Karpas-422 (cell line): ENCODE results near the gene ADH7. TPM values are rescaled to one million over a fixed set of nuclear protein-coding genes. Genes with fewer than 3 reads are reported as not detected.

Experiments
- DNase-seq: peaks from one replicate; pipeline ENCODE4 v3.0.0-alpha.2; 2015
- H2AFZ ChIP-seq: fragments of 200-600 bp; sonication (generic); 2 replicates; pipeline ENCODE4 v1.6.1; 2014; ENCODE audit warnings: antibody characterized with exemption, low read length, mixed read lengths
- H3K27ac ChIP-seq: fragments of 200-600 bp; sonication (generic); 2 replicates; pipeline ENCODE4 v1.5.1; 2014; ENCODE audit warnings: mild to moderate bottlenecking, low read length, moderate library complexity
- H3K27me3 ChIP-seq: fragments of 200-600 bp; sonication (generic); 2 replicates; pipeline ENCODE4 v1.6.1; 2014; ENCODE audit warnings: low read length, mixed read lengths
- H3K36me3 ChIP-seq: fragments of 200-600 bp; sonication (generic); 2 replicates; pipeline ENCODE4 v1.6.1; 2014; ENCODE audit warnings: low read length, mixed read lengths; ENCODE audit not compliant: insufficient read depth
- H3K4me1 ChIP-seq: fragments of 200-600 bp; sonication (generic); 2 replicates; pipeline ENCODE4 v1.6.1; 2014; ENCODE audit warnings: mild to moderate bottlenecking, low read length, mixed read lengths
- H3K4me2 ChIP-seq: fragments of 200-600 bp; sonication (generic); 2 replicates; pipeline ENCODE4 v1.6.1; 2014; ENCODE audit warnings: low read length, low read depth, mild to moderate bottlenecking; ENCODE audit not compliant: poor library complexity, severe bottlenecking
- H3K4me3 ChIP-seq: fragments of 200-600 bp; sonication (generic); 2 replicates; pipeline ENCODE4 v1.5.1; 2014; ENCODE audit warnings: mild to moderate bottlenecking, antibody characterized with exemption, low read length, mixed read lengths
- H3K79me2 ChIP-seq: fragments of 200-600 bp; sonication (generic); 2 replicates; pipeline ENCODE4 v1.6.1; 2014; ENCODE audit warnings: mild to moderate bottlenecking, low read length, mixed read lengths
- H3K9ac ChIP-seq: fragments of 200-600 bp; sonication (generic); 2 replicates; pipeline ENCODE4 v1.6.0; 2014; ENCODE audit warnings: low read length
- H3K9me2 ChIP-seq: fragments of 200-600 bp; sonication (generic), shearing (Covaris generic); replicated peaks from 2 replicates; pipeline ENCODE4 v1.6.0; 2014; ENCODE audit warnings: mild to moderate bottlenecking, low read length, moderate library complexity; ENCODE audit not compliant: insufficient read depth
- H3K9me3 ChIP-seq: fragments of 300-700, 200-600 bp; sonication (generic); 2 replicates; pipeline ENCODE4 v1.6.1; 2014; ENCODE audit warnings: low read length, mixed read lengths
- H4K20me1 ChIP-seq: fragments of 200-600 bp; sonication (generic); 2 replicates; pipeline ENCODE4 v1.6.1; 2014; ENCODE audit warnings: mild to moderate bottlenecking, antibody characterized with exemption, low read length, low read depth; ENCODE audit not compliant: insufficient read depth
- total RNA-seq: library from RNA; depleted of rRNA; stranded (reverse); fragments of >200 nt; shearing (Covaris generic); gene quantifications from 2 replicates; pipeline ENCODE4 v1.2.3, GENCODE V29; 2014; ENCODE audit warnings: low replicate concordance; rRNA removed

ADH7 gene
- total RNA-seq, 1 experiment from 2014 or later, result not detected

- Histone ChIP-seq H3K27me3 (no peaks in the 10 kb centered on the region), H3K79me2 (no peaks in the 10 kb centered on the region), H3K4me1 (no peaks in the 10 kb centered on the region), H3K9me2 (no peaks in the 10 kb centered on the region), H3K27ac (no peak overlapping the region), H2AFZ (no peak overlapping the region), H3K9ac (no peak overlapping the region), H3K4me2 (no peak overlapping the region), H3K36me3 (no peaks in the 10 kb centered on the region), H3K9me3 (no peaks in the 10 kb centered on the region), H4K20me1 (no peaks in the 10 kb centered on the region), H3K4me3 (no peak overlapping the region)
- DNase-seq, result no peak
These were observed 72.4 kb downstream of the ADH7 start for GRCh38 chr4:99362768-99363167.

Other genes starting within 250 kb of the ADH7 start
- not detected in 2 replicates for gene ADH6, start 216.1 kb downstream of the ADH7 start, total RNA-seq
- not detected in 2 replicates for gene ADH1A, start 144.4 kb downstream of the ADH7 start, total RNA-seq
- gene ADH1B, start 113.9 kb downstream of the ADH7 start, total RNA-seq, result not detected in 2 replicates
- gene ADH1C, start 82.6 kb downstream of the ADH7 start, total RNA-seq, result not detected in 2 replicates
- gene C4orf17, start 75.7 kb upstream of the ADH7 start, total RNA-seq, result not detected in 2 replicates
- 11.5 and 15.1 TPM in 2 replicates for gene TRMT10A, start 128.7 kb upstream of the ADH7 start, total RNA-seq
- 0.04 and 0.22 TPM in 2 replicates for gene MTTP, start 139.5 kb upstream of the ADH7 start, total RNA-seq
- gene C4orf54, start 222.5 kb upstream of the ADH7 start, total RNA-seq, result 3.4 and 4.7 TPM in 2 replicates